ENCODE results near the gene RAB12. TPM values are rescaled to one million over a fixed set of nuclear protein-coding genes. Genes with fewer than 3 reads are reported as not detected.

RAB12 gene
- total RNA-seq, 1 donor from 2014 or later = 49.4 TPM

GRCh38 chr18:8657050-8657820 lies 48.0 kb downstream of the RAB12 start:
- no peaks in the 10 kb centered on the region for H3K36me3 ChIP-seq (ENCODE audit: insufficient read depth, low read length)
- Mint-ChIP-seq H3K4me3 (ENCODE audit: unreplicated experiment) (no peak overlapping the region), H3K27ac (ENCODE audit: unreplicated experiment) (no peak overlapping the region), H3K27me3 (ENCODE audit: low read depth, unreplicated experiment) (peaks cover 3% of the 10 kb centered on the region), H3K9me3 (ENCODE audit: unreplicated experiment) (no peaks in the 10 kb centered on the region), H3K36me3 (ENCODE audit: low read depth, unreplicated experiment) (no peaks in the 10 kb centered on the region), H3K4me1 (ENCODE audit: low read depth, unreplicated experiment) (peaks cover 8% of the 10 kb centered on the region)
- H3K4me3 ChIP-seq (ENCODE audit: insufficient read depth, low read depth, low read length) = no peak overlapping the region
- FAIRE-seq (no peak), DNase-seq (ENCODE audit: low read depth) (no peak)
- peaks cover 22% of the 10 kb centered on the region for H3K4me1 ChIP-seq (ENCODE audit: insufficient read depth, low read length)
- no peaks in the 10 kb centered on the region for H3K9me3 ChIP-seq (ENCODE audit: insufficient read depth, low read depth, low read length)
- no peaks in the 10 kb centered on the region for H4K20me1 ChIP-seq (ENCODE audit: insufficient read depth, low read length)
- no peak overlapping the region for H3K9ac ChIP-seq (ENCODE audit: low read length)
- no peaks in the 10 kb centered on the region for H3K79me2 ChIP-seq (ENCODE audit: insufficient read depth, low read length)
- no peak overlapping the region for H3K27ac ChIP-seq (ENCODE audit: low read depth, low read length)
- H2AFZ ChIP-seq (ENCODE audit: low read depth, low read length) = no peak overlapping the region
- TF ChIP-seq CTCF (IDR thresholded peaks at IDR 0.05; ENCODE audit: insufficient read depth, low read depth, low read length) = no peak
- no peak for TF ChIP-seq EZH2 (IDR thresholded peaks at IDR 0.05; ENCODE audit: insufficient read depth, low read length)
- peaks cover 3% of the 10 kb centered on the region for H3K27me3 ChIP-seq (ENCODE audit: insufficient read depth, low read length)
- H3K4me2 ChIP-seq (ENCODE audit: low read length) = peak overlapping the region; percentile 13

GRCh38 chr18:8657873-8658470 lies 48.7 kb downstream of the RAB12 start:
- no peaks in the 10 kb centered on the region for H3K36me3 ChIP-seq (ENCODE audit: insufficient read depth, low read length)
- peak overlapping the region; percentile 13 for H3K4me2 ChIP-seq (ENCODE audit: low read length)
- Mint-ChIP-seq H3K4me3 (ENCODE audit: unreplicated experiment) (no peak overlapping the region), H3K27ac (ENCODE audit: unreplicated experiment) (no peak overlapping the region), H3K4me1 (ENCODE audit: low read depth, unreplicated experiment) (peaks cover 8% of the 10 kb centered on the region), H3K9me3 (ENCODE audit: unreplicated experiment) (no peaks in the 10 kb centered on the region), H3K36me3 (ENCODE audit: low read depth, unreplicated experiment) (no peaks in the 10 kb centered on the region), H3K27me3 (ENCODE audit: low read depth, unreplicated experiment) (peaks cover 5% of the 10 kb centered on the region)
- no peak overlapping the region for H3K9ac ChIP-seq (ENCODE audit: low read length)
- DNase-seq (ENCODE audit: low read depth) (peak; percentile 18), FAIRE-seq (no peak)
- H4K20me1 ChIP-seq (ENCODE audit: insufficient read depth, low read length) = no peaks in the 10 kb centered on the region
- H3K27ac ChIP-seq (ENCODE audit: low read depth, low read length) = no peak overlapping the region
- peaks cover 22% of the 10 kb centered on the region for H3K4me1 ChIP-seq (ENCODE audit: insufficient read depth, low read length)
- H3K79me2 ChIP-seq (ENCODE audit: insufficient read depth, low read length) = no peaks in the 10 kb centered on the region
- H2AFZ ChIP-seq (ENCODE audit: low read depth, low read length) = no peak overlapping the region
- TF ChIP-seq EZH2 (IDR thresholded peaks at IDR 0.05; ENCODE audit: insufficient read depth, low read length) = no peak
- no peak for TF ChIP-seq CTCF (IDR thresholded peaks at IDR 0.05; ENCODE audit: insufficient read depth, low read depth, low read length)
- H3K9me3 ChIP-seq (ENCODE audit: insufficient read depth, low read depth, low read length) = no peaks in the 10 kb centered on the region
- H3K27me3 ChIP-seq (ENCODE audit: insufficient read depth, low read length) = peaks cover 3% of the 10 kb centered on the region
- no peak overlapping the region for H3K4me3 ChIP-seq (ENCODE audit: insufficient read depth, low read depth, low read length)

All from astrocyte (in vitro differentiated cells and primary cell).